ENCODE measurements around the gene SELENBP1.

The SELENBP1 gene

DNA sequence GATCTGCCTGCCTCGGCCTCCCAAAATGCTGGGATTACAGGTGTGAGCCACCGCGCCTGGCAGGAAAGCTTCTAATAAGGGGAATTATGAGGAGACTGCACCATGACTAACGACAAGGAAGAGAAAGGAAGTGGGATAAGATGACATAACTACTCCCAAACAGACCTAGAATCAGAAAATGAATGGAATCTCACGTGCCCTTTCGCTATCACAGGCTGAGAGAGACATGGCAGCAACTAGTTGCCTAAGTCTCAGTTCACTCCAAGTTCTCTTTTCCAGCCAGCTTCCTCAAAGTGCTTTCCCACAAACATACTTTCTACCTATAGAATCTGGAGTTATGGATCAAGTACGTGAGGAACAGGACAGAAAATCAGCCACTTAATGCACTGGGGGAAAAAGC is 47.3 kb downstream of the SELENBP1 start:
- H3K36me3 ChIP-seq (replicated peaks): peaks cover 32% of the 10 kb centered on the region
- H3K27me3 ChIP-seq (ENCODE audit: low read depth): no peaks in the 10 kb centered on the region
- H3K9me3 ChIP-seq: no peaks in the 10 kb centered on the region
- no peak for DNase-seq (ENCODE audit: low spot score in 2 of 2)
- H3K4me1 ChIP-seq: peaks cover 9% of the 10 kb centered on the region
- no peak overlapping the region for H3K4me3 ChIP-seq
- in situ Hi-C loops (cut with MboI; ENCODE audit: low sequenced_read_pairs): no loop called here

- Histone ChIP-seq H3K9me3 (no peaks in the 10 kb centered on the region), H3K36me3 (replicated peaks) (peaks cover 35% of the 10 kb centered on the region), H3K4me3 (no peak overlapping the region), H3K27me3 (ENCODE audit: low read depth) (no peaks in the 10 kb centered on the region), H3K4me1 (peaks cover 9% of the 10 kb centered on the region)
- in situ Hi-C loops (cut with MboI; ENCODE audit: low sequenced_read_pairs): no loop called here
- DNase-seq (ENCODE audit: low spot score in 2 of 2): no peak
Measured at GRCh38 chr1:151324390-151324930, 48.0 kb downstream of the SELENBP1 start.

DNA sequence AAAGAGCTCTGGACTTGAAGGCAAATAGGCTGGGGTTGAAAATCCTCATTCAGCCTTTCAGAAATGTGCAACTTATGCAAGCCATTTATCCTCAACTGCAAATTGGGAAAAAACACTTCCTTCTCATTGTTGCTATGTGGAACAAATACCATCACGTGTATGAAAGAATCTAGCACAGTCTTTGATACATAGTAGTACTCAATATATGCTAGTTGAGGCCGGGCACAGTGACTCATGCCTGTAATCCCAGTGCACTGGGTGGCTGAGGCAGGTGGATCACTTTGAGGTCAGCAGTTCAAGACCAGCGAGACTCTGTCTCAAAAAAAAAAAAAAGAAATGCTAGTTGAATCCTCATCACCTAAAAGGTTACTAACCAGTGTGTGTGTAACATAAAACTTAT is 53.5 kb downstream of the SELENBP1 start:
- Histone ChIP-seq H3K4me3 (no peak overlapping the region), H3K9me3 (no peaks in the 10 kb centered on the region), H3K36me3 (replicated peaks) (peaks cover 40% of the 10 kb centered on the region), H3K27me3 (ENCODE audit: low read depth) (no peaks in the 10 kb centered on the region), H3K4me1 (no peaks in the 10 kb centered on the region)
- in situ Hi-C loops (cut with MboI; ENCODE audit: low sequenced_read_pairs): no loop called here
- DNase-seq (ENCODE audit: low spot score in 2 of 2): no peak

DNA sequence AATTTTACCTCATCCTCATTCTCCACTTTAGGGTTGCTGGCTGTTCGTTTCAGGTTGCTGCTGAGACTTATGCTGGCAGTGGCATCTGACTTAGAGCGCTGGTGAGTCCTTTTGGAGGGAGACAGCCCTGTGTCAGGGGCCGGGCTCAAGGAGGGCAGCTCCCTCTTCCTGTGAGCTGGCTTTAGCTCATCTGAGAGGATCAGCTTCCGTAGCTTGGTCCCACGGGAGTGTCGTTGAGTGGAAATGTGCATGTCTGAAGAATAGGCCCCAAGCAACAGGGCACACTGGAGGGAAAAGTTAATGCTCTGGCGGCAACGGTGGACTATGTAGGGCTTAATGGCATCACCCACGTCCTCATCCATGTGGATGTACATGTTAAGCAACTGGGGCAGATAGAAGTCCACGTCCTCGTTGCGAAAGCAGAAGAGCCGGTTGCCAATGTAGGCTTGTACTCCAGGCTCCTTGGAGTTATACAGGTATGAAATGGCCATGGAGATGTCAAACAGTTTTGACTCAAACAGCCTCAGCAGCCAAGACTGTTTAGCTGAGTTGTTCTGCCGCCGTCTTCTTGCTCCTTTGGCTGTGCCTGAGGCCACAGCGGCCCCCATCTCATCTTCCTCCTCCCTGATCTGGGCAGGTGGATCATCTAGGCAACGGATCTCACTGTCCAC is 56.8 kb downstream of the SELENBP1 start:
- no peaks in the 10 kb centered on the region for H3K27me3 ChIP-seq (ENCODE audit: low read depth)
- in situ Hi-C loops (cut with MboI; ENCODE audit: low sequenced_read_pairs): no loop called here
- no peaks in the 10 kb centered on the region for H3K9me3 ChIP-seq
- no peak for DNase-seq (ENCODE audit: low spot score in 2 of 2)
- no peaks in the 10 kb centered on the region for H3K4me1 ChIP-seq
- H3K36me3 ChIP-seq (replicated peaks): peaks cover 41% of the 10 kb centered on the region
- H3K4me3 ChIP-seq: no peak overlapping the region

All from HAP-1 (cell line).